ENCODE results near the gene DST.

Gene DST

DNA sequence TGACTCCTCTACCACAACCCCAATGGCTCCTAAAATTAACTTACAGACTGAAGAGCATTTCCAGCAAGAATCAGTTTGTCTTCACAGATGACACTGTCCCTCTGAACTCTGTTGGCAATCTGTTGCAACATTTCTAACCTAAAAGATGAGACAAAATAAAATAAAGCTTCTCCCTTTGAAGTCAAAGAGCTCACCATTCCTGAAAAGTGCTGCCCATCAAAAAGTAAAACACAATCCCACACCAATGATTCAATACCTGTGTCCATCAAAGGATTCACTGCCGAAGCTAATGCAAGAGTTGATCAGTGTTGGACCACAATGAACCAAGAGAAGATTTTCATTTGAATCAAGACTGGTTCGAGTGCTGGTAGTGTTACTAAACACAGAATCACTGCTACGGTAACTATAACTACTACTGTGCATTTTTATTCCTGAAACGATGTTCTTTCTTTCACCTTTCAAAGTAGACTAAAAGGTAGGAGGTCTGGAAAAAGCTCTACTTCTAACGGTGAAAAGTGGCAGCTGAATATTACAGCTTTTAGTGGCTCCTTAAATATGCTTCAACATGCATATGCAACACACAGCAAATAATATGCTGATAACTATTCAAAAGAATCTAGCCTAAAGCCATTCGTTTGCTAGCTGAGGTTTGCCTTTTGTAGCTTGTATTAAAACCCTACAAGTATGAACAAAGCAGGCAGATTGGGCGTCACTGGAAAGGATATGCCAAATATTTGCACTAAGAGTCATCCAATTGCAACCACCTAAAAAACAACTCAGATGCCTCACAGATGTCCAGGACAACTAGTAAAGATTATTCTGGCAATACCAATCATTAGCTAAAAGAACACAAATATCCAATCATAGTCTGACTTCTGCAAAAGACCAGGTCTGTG lies at the start of gene DST:
Gene DST, minus strand, starts transcription at position 524 of the 896 bp plus-strand sequence.
- DNase-seq (ENCODE audit: low read depth in 3 of 3), result no peak

DNA sequence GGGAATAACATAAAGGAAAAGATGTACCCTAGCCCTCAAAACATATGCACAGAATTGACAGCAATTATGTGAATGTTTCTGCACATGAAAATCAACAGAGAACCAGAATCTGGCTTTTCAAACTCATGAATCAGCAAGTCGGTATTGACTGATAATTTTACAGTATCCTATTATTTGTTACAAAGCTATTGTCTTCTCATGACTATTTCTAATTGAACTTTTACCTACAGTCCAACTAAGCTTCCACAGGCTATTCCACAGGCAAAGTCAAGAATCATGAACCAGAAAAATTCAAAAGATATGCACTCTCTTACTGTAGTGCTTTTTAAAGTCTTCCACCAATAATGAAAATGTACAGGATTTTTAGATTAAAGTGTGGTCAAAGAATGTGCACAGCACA lies 49.1 kb upstream of the DST start:
- no peak for DNase-seq (ENCODE audit: low read depth in 3 of 3)

DNA sequence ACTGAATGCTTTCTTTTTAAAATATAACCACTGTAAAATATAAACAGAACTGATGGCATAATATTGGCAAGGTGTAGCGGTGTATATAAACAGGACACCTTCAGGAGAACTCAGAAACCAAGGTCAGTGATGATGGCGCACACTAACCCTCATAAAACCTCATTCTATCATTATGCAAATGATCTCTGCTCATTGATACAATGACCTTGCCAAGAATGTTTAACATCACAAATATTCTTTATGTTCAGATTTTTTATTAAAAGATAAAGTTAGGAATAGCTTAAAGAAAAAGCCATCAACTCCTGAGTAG lies 48.6 kb upstream of the DST start:
- no peak for DNase-seq (ENCODE audit: low read depth in 3 of 3)

DNA sequence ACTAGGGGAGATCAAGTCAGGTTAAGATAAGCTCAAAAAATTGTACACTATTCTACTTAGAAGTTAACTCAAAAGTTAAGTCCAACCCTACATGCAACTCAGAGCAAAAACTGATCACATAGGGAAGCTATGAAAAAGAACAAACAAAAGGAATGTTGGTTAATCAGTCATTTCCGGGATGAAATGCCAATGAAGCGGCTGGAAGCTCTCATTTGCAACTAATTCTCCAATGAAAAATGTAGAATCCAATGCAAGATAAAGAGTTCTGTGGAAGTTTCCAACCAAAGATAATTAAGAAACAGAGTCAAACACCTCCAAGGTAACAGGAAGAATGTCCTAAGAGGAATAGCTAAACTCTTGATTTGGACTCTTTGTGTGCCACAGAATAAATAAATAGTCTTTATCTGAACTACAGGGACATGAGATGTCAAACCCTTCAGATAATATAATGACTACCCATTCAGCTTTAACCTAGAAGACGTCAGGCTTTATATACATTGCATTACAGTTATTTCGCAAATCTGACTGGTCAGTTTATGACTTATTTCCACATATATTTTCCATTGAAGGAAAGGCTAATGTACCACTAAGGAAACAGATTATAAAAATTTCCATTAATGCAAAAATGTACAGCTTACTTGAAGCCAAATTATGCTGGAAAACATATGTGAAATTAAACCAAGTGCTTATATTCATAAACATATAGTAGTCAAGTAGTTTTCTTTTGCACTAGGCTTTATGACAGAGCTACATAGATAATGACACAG lies 48.0 kb upstream of the DST start:
- DNase-seq (ENCODE audit: low read depth in 3 of 3), result no peak

DNA sequence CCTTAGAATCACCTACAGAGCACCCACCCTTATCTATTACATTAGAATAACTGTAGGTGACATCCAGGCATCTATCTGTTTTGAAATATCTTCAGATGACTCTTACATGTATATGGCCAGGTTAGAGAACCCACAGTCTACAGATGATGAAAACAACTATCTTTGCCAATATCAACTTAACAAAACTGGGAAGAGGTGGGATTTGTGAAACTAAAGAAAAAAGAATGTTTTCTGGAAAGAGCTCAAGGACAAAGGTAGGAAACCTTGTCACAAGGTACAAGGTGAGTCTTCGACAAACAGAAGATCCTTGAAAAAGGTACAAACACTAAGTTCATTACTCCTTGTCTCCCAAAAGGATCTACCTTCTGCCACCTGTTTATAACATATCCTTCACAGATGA lies 47.0 kb upstream of the DST start:
- DNase-seq (ENCODE audit: low read depth in 3 of 3), result no peak

DNA sequence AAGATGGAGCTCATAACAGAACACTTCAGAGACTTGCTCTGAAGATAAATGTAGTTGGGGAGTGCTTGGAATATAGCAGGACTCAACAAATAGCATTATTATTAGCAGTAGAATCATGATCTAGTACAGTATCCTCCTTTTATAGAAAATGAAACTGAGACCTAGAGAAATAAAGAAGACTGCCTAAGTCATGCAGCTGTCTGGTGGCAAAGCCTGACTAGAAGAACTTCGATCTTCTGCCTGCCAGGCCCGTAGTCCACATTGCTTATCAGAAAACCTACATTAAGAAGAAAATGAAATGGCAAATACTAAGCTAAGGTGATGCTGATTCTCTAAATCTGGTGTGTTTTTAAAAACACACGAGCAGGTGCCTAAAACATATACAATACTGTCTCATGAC lies 46.4 kb upstream of the DST start:
- DNase-seq (ENCODE audit: low read depth in 3 of 3), result no peak

DNA sequence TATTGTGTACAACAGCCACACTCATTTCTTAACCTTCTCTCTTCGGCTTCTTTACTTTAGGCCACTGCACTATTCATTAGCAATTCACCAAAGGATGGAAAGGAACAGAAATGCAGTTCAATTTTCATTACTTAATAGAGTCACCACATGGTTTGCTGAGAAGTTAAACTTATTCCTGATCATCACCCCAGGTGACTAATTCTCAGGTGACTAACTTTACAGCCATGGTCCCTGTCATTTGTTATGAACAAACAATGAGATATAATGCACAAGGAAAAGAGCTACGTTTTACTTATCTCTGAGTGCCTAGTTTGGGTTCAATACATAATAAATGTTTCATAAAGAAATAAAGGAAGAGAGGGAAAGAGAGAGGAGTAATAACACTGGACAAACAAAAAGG lies 45.8 kb upstream of the DST start:
- DNase-seq (ENCODE audit: low read depth in 3 of 3), result no peak

DNA sequence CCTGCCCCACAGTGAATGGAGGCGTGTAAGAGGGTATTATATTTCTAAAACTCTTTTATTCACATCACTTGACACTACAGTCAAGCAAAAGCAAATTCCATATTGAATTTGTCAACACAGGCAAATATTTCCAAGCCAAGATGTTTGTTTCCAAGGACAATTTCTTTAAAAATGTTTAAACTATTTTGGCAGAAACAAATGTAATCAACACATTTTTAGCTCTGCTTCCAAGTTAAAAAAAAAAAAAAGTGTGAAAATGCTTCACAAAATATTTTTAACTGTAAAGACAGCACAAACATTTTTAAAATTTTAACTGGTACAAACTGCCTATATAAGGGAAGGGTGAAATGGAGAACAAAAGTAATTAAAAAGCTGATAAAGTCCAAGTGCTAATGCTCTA lies 44.9 kb upstream of the DST start:
- DNase-seq (ENCODE audit: low read depth in 3 of 3), result no peak

DNA sequence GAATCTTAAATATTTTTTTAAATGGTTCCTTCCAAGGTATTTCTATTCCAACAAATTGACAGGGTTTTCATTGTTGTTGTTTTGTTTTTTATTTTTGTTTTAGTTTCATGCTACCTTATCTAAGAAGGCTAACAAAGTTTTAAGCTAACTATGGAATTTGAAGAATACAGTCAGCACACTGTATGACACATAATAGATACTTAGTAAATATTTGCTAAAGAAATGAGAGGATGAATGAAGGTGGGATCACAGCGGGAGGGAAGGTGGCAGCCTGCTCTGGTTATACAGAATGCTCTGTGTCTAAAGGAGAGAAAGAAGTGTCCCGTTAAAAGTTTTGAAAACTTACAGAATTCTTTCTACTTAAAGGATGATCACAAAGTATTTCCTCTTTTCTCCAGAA lies 43.7 kb upstream of the DST start:
- no peak for DNase-seq (ENCODE audit: low read depth in 3 of 3)

DNA sequence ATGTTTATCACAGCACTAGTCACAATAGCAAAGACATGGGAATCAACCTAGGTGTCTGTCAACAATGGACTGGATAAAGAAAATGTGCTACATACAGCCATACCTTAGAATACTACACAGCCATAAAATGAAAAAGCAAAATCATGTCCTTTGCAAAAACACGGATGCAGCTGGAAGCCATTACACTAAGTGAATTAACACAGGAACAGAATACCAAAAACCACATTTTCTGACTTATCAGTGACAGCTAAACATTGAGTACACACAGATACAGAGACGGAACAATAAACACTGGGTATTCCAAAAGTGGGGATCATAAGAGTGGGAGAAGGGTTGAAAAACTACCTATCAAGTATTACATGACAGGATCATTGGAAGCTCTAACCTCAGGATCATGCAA lies 43.3 kb upstream of the DST start:
- no peak for DNase-seq (ENCODE audit: low read depth in 3 of 3)

DNA sequence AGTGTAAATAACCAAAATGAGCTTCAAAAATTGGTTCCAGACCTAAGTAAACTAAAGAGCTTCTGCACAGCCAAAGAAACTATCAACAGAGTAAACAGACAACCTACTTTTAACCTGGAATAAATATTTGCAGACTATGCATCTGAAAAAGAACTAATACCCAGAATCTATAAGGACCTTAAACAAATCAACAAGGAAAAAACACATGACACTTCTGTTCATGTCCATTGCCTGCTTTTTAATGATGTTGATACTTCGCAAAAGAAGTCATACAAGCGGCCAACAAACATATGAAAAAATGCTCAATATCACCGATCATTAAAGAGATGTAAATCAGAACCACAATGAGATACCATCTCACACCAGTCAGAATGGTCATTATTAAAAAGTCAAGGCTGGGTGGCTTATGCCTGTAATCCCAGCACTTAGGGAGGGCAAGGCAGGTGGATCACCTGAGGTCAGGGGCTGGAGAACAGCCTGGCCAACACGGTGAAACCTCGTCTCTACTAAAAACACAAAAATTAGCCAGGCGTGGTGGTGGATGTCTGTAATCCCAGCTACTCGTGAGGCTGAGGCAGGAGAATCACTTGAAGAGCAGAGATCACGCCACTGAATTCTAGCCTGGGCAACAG lies 42.5 kb upstream of the DST start:
- DNase-seq (ENCODE audit: low read depth in 3 of 3), result no peak

DNA sequence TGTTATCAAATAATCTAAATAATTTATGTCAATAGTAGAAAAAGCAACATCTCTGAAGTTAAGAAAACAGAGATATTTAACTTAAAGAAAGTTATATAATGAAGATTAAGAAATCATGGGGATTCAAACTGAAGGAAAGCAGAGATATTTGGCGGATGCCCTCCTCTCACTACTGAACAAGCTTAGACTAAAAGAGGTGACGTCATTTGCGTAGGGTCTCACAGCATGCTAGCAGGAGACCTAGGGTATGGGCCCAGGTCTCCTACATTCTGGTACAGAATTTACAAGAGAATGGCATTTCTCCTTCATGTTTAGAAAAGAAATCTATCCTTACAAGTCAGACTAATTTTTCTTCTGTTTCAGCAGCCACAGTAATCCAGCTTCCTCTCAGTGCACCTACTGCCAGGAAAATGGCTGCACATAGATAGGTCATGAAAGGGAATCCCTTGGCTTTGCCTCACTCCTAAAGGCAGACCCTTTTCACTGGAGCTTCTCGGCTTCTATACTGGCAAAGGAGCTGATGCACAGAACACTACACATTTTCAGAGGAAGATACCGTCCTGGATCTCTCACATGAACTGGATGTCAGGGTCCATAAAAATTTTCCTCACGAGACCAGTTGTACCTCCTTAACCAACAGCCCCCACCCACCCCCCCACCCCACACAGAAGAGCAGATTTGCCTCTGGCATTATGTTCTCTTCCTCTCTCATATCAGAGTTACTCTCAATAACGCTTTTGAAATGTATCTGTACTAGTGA lies 41.8 kb upstream of the DST start:
- DNase-seq (ENCODE audit: low read depth in 3 of 3), result no peak

DNA sequence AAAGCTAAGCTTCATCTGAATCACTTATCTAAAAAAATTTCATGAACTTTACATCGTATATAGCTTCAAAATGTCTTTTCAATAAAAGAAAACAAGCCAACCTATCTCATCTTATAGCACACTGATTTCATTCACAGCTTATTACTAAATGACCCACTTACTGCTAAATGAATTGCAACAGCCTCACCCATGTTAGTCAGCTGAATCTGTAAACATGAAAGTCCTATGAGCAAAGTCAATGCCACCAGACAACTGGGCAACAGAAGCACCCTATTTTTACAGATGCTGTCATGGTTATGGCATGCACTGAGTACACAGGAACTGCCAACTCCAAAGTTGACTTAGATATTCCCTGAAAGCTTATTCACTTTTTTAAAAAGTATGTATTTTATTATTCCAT lies 41.2 kb upstream of the DST start:
- DNase-seq (ENCODE audit: low read depth in 3 of 3), result no peak

DNA sequence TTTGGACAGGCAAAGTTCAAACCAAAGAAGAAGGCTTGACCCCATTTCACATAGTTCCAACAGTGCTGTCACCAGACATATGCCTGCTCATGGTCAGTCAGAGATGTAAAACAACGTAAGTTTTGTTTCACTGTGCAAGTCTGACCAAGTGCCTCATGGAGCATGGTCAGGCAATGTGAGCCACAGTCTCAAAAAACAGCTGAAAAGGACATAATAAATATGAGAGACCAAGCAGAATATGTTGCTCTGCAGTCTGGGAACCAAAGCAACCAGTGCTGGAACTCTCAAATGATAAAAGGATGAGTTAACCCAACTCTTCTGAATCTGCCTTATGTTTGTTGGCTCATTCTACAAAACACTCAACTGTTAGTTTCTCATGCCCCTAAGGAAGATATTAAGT lies 39.9 kb upstream of the DST start:
- no peak for DNase-seq (ENCODE audit: low read depth in 3 of 3)

DNA sequence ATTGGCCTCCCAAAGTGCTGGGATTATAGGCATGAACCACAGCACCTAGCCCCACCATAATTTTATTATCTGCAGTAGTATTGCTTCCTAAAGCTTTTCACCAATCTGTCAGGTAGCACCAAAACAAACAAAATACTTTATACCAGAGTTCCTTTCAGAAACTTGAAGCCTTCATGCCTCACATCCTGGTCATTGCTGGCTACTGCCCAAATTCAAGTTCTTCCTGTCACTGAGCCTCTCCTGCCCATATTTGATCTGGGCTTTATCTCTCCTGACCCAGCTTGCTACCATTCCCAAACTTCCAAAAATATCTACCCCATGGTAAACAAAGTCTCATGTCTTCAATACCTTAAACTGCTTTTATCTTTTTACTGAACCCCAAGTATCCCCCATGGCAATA lies 34.9 kb upstream of the DST start:
- no peak for DNase-seq (ENCODE audit: low read depth in 3 of 3)

DNA sequence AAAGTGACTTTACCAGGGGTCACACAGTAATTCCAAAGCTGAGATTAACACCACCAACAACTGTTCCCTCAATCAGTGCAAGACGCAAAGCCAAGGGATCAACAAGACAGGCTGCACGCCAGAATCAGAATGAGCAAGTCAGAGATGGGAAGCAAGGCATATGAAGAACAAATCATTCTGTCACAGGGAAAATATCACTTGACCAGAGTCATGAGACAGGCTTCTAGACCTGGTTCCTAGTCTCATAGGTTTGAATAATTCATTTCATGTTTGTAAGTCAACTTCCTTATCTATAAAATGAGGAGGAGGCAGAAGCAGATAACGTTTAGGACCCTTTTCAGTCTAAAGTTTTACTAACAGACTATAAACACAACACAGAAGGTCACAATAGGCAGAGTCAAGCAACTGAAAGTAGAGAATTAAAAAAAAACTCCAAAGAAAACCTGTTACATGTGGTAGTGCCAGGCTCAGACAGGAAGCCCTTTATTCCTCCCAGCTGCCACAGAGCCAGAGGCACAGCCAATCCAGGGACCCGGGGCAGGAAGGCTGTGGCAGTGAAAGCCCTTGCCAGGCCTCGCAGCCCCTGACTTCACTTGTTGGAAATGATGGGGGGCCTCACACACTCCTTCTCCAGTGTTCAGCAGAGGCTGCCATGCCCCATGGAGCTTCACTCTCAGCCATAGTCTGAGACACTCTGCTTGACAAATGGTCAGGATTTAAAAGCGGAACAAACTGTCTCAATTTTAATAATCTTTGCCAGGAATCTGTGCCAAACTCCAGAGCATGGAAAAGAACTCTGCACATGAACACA lies 29.2 kb upstream of the DST start:
- no peak for DNase-seq (ENCODE audit: low read depth in 3 of 3)

DNA sequence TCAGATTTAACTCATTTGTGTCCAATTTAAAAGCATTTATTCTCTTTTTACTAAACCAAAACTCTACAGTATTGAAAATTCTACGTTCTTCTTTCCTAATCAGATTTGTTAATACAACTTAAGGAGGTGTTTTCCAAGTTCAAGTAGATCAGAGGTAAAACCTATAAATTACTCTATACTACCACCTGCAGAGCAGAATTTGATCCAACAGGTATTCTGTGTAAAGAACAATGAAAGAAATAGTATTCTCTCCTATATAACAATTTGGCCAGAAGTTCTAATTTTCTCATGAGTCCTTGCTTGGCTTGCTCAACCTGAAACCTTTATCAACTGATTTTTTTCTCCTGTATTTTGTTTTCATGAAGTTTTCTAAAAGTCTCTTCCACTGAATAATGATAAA lies 28.5 kb upstream of the DST start:
- no peak for DNase-seq (ENCODE audit: low read depth in 3 of 3)

DNA sequence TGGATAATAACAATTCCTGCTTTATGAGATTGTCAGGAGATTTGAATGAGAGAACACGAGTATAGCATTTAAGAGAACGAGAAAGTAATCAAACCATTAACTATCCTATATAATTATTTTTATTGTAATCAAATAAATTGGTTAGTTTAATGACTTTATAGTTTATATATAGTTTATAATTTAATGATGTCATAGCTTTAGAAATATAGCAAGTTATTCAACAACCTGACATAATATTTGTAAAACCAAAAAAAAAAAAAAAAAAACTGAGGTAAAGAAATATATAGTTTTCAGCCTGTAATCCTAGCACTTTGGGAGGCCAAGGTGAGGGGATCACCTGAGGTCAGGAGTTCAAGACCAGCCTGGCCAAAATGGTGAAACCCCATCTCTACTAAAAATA lies 26.4 kb upstream of the DST start:
- no peak for DNase-seq (ENCODE audit: low read depth in 3 of 3)

DNA sequence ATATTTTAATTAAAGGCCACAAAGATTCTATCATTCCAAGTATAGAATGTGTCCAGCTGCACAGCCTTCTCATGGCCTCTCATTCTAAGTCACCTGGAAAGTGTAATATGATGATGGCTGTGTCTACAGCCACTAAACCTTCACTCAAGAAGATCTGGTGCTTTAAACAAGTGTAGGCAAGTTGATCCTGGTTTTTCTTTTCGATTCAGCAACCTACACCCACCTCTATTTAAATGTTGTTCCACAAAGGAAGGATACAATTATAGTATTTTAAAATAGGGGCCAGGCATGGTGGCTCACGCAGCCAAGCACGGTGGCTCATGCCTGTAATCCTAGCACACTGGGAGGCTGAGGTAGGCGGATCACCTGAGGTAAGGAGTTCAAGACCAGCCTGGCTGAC lies 25.5 kb upstream of the DST start:
- no peak for DNase-seq (ENCODE audit: low read depth in 3 of 3)

DNA sequence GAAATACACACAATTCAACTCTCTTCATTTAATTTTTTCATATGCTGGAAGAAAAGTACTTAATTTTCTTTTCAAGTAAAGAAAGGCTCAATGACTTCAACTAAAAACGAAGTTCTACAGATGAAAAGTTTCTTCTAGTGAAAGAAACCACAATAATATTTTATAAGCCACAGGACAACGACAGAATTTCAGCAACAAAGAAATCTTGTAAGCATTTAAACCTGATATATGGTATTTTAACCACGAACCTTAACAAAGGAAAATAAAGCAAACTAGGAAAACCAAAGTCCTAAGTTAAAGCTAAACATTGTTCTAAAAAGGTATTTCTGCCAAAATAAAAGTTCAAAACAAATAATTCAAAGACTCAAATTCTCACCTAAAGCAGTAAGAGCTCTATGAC lies 24.6 kb upstream of the DST start:
- DNase-seq (ENCODE audit: low read depth in 3 of 3), result no peak

DNA sequence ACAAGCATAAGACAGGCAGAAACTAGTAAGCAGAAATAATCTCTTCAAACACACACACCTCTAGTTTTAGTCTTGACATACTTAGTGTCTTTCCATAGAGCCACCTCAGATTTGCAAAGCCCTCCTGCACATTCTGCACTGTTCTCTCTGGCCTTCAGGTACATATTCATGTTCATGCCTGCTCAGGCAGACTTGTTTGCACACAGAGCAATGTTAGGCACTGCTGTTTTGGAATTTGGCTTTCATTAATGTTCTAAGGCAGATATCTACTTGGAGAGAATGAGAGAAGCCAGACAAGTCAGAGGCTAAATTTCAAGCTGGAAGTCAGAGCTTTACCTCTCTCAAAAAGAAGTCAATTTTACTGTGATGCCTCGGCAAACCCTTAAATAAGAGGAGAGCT lies 21.3 kb upstream of the DST start:
- no peak for DNase-seq (ENCODE audit: low read depth in 3 of 3)
